Left cardiac atrium (tissue), 4 donors: ENCODE results near the gene ATP5PD. TPM values are rescaled to one million over a fixed set of nuclear protein-coding genes. Genes with fewer than 3 reads are reported as not detected.
"Not testable (repeated sequence)": the region's sequence is repeated elsewhere in the genome, so short reads cannot be mapped to it uniquely, and the experiment has no call there.

Experiments
- ATAC-seq, 2 donors: fragments of 200-7000 bp; cut with Tn5 transposase; one replicate each; pipeline ENCODE4 v1.9.1; 2020; ENCODE audit warnings: mild to moderate bottlenecking in 2 of 2, moderate library complexity in 2 of 2
- DNase-seq: peaks from one replicate; pipeline ENCODE4 v3.0.0-alpha.2; 2020
- intact Hi-C, 2 donors: fragments of 100-400 bp; cut with DNase I; formaldehyde crosslinking; loops; one replicate each; pipeline versions ENCODE4 v1.14.1 to v1.15.1; 2022 to 2023
- total RNA-seq, 2 donors: library from RNA; stranded (reverse); fragmentation: NEBNext Ultra II Directional; extraction: Animal tissue kit (Norgen Biotek cat#: 25700); gene quantifications; one replicate each; pipeline ENCODE4 v1.2.1, GENCODE V29; 2021
- donor health status: DM: no; HTN: yes; CAD: no.
- donor health status: DM: no; HTN: yes; CAD: no; lungs with severe emphysema.
- donor health status: DM: yes; HTN: yes; CAD: no.
- donor health status: Dilated cardiomyopathy.

Gene ATP5PD
- total RNA-seq, 2 donors from 2014 or later: 676 to 729 TPM

DNA sequence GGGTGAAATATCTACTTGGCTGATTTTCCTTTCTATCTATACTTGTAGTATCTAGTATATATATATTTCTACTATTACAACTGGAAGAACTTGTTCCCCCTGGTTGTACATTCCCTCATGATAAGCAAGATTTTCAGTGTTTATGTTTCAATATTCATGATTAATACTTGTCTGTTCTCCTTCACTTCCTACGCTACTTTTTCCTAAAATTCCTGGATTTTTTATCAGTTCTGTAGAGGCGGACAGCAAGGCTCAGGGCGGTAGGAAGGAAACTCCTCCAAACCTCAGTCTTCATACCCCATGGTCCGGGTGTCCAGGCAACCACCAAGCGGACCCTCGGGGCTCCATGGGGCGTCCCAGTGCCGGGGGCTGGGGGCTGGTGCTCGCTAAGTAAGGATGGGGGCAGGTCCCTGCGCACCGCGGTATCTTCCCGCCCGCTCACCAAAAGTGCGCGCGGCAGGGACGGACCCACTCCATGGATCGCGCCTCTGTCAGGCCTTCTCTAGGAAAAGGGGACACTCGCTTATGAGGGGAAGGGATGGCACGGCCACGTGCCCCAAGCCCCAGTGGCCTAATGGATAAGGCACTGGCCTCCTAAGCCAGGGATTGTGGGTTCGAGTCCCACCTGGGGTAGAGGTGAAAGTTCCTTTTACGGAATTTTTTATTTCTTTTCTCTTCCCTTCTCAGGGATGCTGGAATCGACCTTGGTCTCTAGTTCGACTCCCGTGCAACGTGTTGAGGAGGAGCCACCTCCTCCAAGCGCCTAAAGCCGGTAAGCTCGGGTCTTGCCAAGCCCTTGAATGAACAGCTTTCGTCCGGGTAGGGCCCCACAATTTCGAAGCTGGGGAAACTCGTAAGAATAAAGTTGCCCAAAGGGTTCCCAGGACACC, 13.2 kb downstream of the ATP5PD start:
- intact Hi-C loops: loop anchor here in 1 of 2 donors (5.0 kb wide), 1 partner anchor 51 kb away; no protein-coding TSS in a partner anchor
- DNase-seq: peak; percentile 88
- peak; percentile 64 to 79 for ATAC-seq

- intact Hi-C loops: loop anchor here in 1 of 2 donors (5.0 kb wide), 1 partner anchor 50 kb away; no protein-coding TSS in a partner anchor
- peak; percentile 54 for DNase-seq
Measured at GRCh38 chr17:75032720-75033280, 14.0 kb downstream of the ATP5PD start.

DNA sequence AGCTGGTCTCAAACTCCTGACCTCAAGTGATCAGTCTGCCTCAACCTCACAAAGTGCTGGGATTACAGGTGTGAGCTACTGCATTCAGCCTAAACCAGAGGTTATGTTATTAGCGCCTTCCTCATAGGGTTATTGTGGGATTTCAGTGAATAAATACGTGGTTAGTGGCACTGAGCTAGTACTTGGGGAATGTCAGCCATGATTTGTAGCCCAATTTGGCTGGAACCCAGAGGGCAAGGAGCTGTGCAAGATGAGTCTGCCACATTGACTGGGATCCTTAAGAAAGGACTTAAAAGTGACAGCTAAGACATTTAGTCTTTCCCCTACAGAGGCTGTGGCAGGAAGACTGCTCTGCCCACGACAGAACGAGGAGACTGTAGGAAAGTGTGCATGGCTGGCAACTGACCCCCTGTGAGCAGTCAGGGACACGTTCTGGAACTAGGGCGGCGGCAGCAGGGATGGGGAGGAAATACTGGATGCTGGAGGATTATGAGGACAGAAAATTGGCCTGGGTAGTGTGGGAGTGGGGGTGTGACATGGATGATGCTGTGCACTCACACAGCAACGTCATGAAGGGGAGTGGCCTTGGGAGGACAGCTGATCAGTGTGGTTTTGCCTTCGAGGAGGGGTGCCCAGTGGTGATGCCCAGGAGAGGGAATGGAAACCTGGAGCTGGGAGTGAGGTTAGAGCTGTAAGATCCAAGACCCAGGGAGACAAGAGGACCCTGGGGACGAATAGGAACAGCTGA, 14.6 kb downstream of the ATP5PD start:
- intact Hi-C loops: loop anchor here in 1 of 2 donors (5.0 kb wide), 1 partner anchor 50 kb away; no protein-coding TSS in a partner anchor
- DNase-seq (peak; percentile 82), ATAC-seq (peak; percentile 25 to 28)

More at GRCh38 chr17:75032720-75033280, 14.0 kb downstream of the ATP5PD start:
- ATAC-seq: no peak

DNA sequence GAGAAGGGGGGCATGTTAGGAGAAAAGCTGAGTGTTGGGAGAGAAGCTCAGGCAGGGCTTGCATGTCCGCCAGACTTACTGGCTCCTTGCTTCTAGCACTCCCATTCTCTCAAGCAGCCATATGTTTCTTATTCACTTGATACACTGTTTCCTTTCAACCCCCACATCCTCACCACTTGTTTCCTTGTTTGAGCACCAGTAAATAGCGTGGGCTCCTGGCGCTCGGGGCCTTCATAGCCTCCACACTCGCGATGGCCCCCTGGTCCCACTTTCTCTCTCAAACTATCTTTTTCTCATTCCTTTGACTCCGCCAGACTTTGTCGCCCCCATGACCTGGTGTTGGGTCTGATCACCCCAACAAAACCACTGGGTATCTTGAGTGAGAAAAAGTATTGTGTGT, 16.6 kb downstream of the ATP5PD start:
- intact Hi-C loops: loop anchor here in 1 of 2 donors (5.0 kb wide), 1 partner anchor 48 kb away; no protein-coding TSS in a partner anchor
- DNase-seq (no peak), ATAC-seq (no peak)

DNA sequence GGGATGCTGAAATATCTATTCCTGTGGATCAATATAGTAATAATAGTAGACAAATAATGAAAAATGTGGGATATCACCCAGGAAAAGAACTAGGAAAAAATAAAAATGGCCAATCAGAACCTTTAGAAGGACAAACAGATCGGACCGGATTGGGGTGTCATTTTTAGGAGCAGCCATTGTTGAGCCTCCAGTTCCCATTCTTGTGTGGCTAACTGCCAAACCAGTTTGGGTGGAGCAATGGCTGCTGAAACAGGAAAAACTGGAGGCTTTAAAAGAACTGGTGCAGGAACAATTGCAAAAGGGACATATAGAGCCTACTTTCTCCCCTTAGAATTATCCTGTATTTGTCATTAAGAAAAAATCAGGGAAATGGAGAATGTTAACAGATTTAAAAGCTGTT, 20.1 kb downstream of the ATP5PD start:
- ATAC-seq, DNase-seq, intact Hi-C loops: not testable (repeated sequence)

- intact Hi-C loops, ATAC-seq, DNase-seq: not testable (repeated sequence)
Measured at GRCh38 chr17:75025398-75025734, 21.4 kb downstream of the ATP5PD start.

- ATAC-seq (no peak), DNase-seq (no peak)
- intact Hi-C loops: no loop called here
Measured at GRCh38 chr17:75024686-75025397, 21.9 kb downstream of the ATP5PD start.

GRCh38 chr17:75020331-75021110, 26.2 kb downstream of the ATP5PD start:
- ATAC-seq (no peak), DNase-seq (no peak)
- intact Hi-C loops: no loop called here

DNA sequence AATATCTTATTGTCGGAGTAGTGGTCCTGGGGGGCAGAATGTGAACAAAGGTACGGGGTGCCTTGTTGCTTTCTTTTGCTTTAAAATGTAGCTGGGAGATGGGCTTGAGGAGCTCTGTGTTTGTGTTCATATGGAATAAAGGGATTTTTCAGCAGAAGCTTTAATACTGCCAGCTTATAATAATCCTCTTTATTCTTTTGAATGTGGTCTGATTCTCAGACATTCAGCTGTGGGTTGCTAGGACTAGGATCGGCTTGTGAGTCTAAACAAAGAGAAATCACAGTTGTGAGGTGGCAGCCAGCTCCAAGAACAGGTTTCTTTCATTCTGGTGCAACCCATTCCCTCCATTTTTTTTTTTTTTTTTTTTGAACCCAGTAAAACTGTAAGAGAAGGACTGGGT, 27.1 kb downstream of the ATP5PD start:
- ATAC-seq (no peak), DNase-seq (no peak)
- intact Hi-C loops: loop anchor here in 1 of 2 donors (10.0 kb wide), 1 partner anchor 55 kb away; no protein-coding TSS in a partner anchor

DNA sequence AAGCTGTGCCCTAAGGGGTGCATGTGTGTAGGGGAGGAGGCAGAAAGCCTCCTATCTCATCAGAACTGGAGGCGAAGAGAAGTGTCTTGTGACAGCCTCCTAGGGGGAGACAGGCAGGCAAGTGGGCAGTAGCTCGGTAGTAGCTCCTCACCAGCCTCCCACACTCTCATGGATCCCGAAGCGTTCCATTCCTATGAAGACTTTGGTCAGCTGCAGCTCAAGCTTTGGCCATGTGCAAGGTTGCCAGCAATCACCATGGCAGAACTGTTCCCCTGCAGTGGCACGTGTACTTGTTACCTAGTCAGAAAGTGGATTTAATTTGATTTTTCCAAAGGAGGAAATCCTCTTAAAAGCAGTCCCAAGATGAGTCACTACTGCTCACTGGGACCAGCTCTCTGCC, 27.6 kb downstream of the ATP5PD start:
- ATAC-seq: no peak
- intact Hi-C loops: loop anchor here in 1 of 2 donors (10.0 kb wide), 1 partner anchor 54 kb away; no protein-coding TSS in a partner anchor
- no peak for DNase-seq

DNA sequence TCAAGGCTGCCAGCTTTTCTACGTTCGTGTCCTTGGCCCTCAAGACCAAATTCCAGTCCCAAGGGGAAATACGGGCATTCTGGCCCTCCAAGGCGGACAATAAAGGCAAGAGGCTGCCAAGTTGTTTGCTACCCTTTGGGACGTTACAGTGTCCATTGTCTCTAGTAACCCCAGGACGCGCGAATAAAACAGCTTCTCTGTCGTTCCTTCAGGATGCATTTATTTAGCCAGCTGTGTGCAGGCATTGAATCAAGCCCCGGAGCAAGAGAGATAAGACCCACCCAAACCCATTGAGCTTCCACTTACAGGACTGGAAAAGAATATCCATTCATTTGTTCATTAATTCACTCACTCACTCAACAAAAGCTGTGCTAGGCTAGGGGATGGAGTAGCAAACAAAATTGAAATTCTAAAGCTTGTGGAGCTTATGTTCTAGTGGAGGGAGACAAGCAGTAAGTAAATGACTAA, 33.6 kb downstream of the ATP5PD start:
- ATAC-seq: no peak
- intact Hi-C loops: loop anchor here (5.0 to 10.0 kb wide), 2 partner anchors 48 to 51 kb away; no protein-coding TSS in a partner anchor
- DNase-seq: no peak

DNA sequence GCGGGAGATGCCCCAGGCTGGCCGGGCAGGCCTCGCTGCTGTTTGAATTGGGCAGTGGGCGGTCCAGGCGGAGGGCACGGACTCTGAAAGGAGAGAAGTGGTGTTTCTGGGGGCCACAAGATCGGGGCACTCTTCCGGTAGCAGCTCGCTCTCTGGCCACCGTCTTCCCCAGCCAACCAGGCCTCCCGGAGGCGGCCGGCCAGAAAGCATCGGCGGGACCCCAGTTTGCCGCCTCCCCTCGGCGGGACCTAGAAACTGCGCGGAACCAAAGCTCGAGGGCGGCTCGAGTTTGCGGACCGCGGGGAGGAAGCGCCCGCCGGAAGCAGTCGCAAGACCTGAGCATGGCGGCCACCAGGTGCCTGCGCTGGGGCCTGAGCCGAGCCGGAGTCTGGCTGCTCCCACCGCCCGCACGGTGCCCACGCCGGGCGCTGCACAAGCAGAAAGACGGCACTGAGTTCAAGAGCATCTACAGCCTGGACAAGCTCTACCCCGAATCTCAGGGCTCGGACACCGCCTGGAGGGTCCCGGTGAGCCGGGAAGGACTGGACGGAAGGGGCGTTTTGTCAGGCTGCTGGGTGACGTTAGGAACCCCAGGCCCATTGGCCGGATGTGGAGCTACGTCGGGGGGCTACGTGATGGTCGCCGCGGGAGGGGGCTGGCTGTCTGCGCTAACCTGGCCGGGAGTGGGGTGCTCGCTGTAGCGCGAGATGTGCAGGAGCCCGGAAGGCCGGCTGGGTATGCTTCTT, 34.2 kb downstream of the ATP5PD start, which contains the start of gene MRPL58:
Gene MRPL58 (plus strand): TSS at position 325 of the 746 bp plus-strand sequence. CDS start 17 bp downstream, at position 342.
- intact Hi-C loops: loop anchor here (5.0 to 10.0 kb wide), 2 partner anchors 48 to 50 kb away; no protein-coding TSS in a partner anchor

GRCh38 chr17:75012096-75012345, 34.7 kb downstream of the ATP5PD start:
- DNase-seq: no peak
- intact Hi-C loops: loop anchor here (5.0 to 10.0 kb wide), 2 partner anchors 47 to 50 kb away; no protein-coding TSS in a partner anchor

More for the DNA sequence above, 34.2 kb downstream of the ATP5PD start, which contains the start of gene MRPL58:
- ATAC-seq (peak; percentile 95), DNase-seq (peak; percentile 88)

DNA sequence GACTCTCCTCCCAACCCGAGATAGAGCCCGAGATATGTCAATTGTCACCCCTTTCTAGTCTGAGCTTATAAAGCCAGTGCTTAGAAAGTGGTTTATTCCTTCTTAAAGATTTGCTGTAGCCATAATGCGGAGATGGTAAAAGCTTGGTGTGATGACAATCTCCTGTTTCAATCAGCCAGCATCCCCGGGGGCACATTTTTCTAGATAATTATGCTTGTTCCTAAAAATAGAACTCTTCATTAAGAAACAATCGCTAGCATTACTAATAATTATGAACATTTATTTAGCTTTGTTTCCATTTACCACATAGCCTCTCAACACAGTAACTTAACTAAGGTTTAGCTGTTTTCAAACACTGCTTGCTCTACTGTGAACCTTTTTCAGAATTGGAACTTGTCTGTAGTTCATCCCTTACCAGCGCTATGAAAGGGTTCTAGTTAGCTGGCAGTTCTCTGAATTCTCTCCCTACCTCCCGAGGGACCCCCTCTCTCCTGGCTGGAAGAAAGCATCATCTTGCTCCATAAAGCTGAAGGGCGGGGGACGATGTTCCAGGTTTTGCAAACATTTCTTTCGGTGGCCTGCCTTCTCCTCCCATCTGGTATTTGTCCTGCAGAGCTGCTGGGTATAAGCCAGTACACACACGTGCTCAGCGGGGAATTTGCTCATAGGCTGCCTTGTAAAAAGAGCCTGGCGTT, 35.2 kb downstream of the ATP5PD start:
- DNase-seq: peak; percentile 61
- ATAC-seq: peak; percentile 77 to 85
- intact Hi-C loops: loop anchor here (5.0 to 10.0 kb wide), 2 partner anchors 47 to 49 kb away; no protein-coding TSS in a partner anchor

More at GRCh38 chr17:75012096-75012345, 34.7 kb downstream of the ATP5PD start:
- ATAC-seq: no peak

GRCh38 chr17:75010683-75011400, 35.9 kb downstream of the ATP5PD start:
- ATAC-seq (peak in 1 of 2 donors; percentile 22), DNase-seq (no peak)
- intact Hi-C loops: loop anchor here (5.0 to 10.0 kb wide), 2 partner anchors 46 to 49 kb away; no protein-coding TSS in a partner anchor
